Measurements from ENCODE around the gene INTS7.

DNA sequence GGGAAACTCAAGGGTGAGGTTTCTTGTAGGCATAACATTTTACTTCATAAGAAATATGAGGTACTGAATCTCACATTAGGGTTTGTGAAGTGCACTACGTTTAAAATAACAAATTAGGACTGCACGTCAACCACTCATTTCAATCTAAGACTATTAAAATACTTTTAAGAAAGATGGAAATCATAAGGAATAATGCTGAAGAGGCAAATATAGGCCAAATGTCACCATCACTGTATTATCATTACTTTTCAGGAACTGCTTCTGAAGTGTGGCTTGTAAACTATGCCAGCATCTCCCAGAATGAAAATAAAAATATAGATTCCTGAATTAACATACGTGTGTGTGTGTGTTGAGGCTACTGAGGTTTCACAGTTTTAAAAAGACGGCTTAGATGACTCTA lies 56.8 kb downstream of the INTS7 start:
- TF ChIP-seq, protein P1, sequence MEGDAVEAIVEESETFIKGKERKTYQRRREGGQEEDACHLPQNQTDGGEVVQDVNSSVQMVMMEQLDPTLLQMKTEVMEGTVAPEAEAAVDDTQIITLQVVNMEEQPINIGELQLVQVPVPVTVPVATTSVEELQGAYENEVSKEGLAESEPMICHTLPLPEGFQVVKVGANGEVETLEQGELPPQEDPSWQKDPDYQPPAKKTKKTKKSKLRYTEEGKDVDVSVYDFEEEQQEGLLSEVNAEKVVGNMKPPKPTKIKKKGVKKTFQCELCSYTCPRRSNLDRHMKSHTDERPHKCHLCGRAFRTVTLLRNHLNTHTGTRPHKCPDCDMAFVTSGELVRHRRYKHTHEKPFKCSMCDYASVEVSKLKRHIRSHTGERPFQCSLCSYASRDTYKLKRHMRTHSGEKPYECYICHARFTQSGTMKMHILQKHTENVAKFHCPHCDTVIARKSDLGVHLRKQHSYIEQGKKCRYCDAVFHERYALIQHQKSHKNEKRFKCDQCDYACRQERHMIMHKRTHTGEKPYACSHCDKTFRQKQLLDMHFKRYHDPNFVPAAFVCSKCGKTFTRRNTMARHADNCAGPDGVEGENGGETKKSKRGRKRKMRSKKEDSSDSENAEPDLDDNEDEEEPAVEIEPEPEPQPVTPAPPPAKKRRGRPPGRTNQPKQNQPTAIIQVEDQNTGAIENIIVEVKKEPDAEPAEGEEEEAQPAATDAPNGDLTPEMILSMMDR (optimal IDR thresholded peaks at IDR 0.05 in 1 of 3, IDR thresholded peaks at IDR 0.05 in 1 of 3, conservative IDR thresholded peaks at IDR 0.05 in 1 of 3; ENCODE audit: extremely low read depth in 1 of 3, insufficient read depth in 2 of 3, low read length in 3 of 3): no peak
- TF ChIP-seq EZH2 (IDR thresholded peaks at IDR 0.05; ENCODE audit: low read length): no peak
